Uterus (tissue), 2 donors: Measurements from ENCODE around the gene LPAR1.

Source experiments
- CTCF ChIP-seq, 4 experiments: fragments of 200-600 bp in 2 of 4; fragments of 450-650 bp in 2 of 4; sonication (generic) in 2 of 4; IDR thresholded peaks; one replicate each; pipeline ENCODE4 v1.5.1; 2016 to 2019; ENCODE audit warnings: antibody characterized with exemption in 4 of 4, mild to moderate bottlenecking in 2 of 4, moderate library complexity in 1 of 4
- POLR2A ChIP-seq, 2 donors: fragments of 450-650 bp; IDR thresholded peaks; one replicate each; pipeline ENCODE4 v1.6.1; 2016; ENCODE audit warnings: antibody characterized with exemption in 2 of 2, mild to moderate bottlenecking in 1 of 2, moderate library complexity in 1 of 2

GRCh38 chr9:111076519-111076918 is 38.2 kb upstream of the LPAR1 start:
- TF ChIP-seq CTCF (IDR thresholded peaks at IDR 0.05) (no peak), POLR2A (IDR thresholded peaks at IDR 0.05) (no peak)
